Smooth muscle cell of the brain vasculature (primary cell): ENCODE results near the gene USP53.
"Not testable (repeated sequence)": the region's sequence is repeated elsewhere in the genome, so short reads cannot be mapped to it uniquely, and the experiment has no call there.

ENCODE experiments used
- DNase-seq: peaks from one replicate; pipeline ENCODE4 v3.0.0-alpha.2; 2012; ENCODE audit warnings: low read depth, low spot score

USP53 gene

DNA sequence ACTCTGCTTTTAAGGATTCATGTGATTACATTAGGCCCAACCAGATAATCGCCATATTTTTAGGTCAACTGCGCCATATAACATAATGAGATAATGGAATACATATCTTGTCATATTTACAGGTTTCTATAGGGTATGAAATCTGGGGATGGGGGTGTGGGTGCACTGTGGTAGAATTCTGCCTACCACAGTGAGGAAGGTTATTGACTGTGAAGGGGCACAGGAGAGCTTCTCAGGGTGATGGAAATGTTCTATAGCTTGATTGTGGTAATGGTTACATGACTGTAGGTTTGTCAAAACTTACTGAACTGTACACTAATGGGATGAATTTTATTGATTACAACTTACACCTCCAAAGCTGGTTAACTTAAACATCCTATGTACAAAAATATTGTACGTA, 15.9 kb downstream of the USP53 start:
- no peak for DNase-seq

- DNase-seq: no peak
These were observed 17.6 kb downstream of the USP53 start for GRCh38 chr4:119229908-119230687.

- DNase-seq: no peak
These were observed 19.0 kb downstream of the USP53 start for GRCh38 chr4:119231491-119231890.

DNA sequence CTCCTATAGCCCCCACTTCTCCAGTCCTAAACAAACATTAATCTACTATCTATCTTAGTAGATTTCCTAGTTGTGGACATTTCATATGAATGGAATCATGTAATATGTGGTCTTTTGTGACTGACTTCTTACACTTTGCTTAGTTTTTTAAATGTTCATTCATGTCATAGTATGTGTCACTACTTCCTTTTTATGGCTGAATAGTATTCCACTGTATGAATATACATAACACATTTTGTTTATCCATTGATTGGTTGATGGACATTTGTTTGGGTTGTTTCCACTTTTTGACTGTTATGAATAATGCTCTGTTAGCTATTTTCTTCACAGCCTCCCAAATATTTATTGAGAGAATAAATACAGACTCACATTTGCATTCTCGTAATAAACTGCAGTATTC, 19.8 kb downstream of the USP53 start:
- DNase-seq: no peak

- DNase-seq: no peak
These were observed 20.7 kb downstream of the USP53 start for GRCh38 chr4:119233191-119233590.

- DNase-seq: no peak
These were observed 21.2 kb downstream of the USP53 start for GRCh38 chr4:119233750-119234149.

DNA sequence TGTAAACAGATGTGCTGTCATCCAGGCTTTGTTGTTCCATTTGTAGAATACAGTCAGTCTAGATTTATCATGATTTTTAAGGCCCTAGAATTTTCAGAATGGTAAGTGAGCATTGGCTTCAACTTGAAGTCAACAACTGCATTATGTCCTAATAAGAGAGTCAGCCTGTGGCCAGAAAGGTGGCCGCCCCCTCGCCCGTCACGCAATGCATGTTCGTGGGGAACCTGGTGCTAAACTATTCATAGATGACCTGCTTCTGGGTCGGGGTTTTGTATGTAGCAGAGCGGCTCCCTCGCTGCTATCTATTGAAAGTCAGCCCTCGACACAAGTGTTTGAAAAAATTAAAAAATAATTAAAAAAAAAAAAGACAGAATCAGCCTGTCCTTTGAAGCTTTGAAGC, 24.7 kb downstream of the USP53 start:
- no peak for DNase-seq

- DNase-seq: no peak
These were observed 25.1 kb downstream of the USP53 start for GRCh38 chr4:119237642-119238041.

- no peak for DNase-seq
These were observed 25.7 kb downstream of the USP53 start for GRCh38 chr4:119238068-119238722.

DNA sequence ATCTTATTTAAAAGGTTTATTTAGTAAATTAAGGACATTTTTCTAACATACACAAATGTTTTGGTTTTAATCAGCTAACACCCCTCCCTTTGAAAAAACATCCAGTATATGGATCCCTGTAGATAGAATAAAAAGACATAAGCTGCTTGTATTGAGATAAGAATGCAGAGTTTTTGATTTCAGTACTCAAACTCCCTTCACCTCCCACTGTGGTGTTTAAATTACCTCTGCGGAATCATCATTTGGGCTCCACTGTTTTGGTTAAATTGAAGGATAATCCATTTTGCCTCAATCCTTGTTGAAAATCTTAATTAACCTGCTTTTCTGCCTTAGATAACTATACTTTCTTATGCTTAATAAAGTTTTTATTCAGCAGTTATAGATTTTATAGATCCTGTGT, 27.6 kb downstream of the USP53 start:
- no peak for DNase-seq

GRCh38 chr4:119240568-119240967, 28.1 kb downstream of the USP53 start:
- no peak for DNase-seq

DNA sequence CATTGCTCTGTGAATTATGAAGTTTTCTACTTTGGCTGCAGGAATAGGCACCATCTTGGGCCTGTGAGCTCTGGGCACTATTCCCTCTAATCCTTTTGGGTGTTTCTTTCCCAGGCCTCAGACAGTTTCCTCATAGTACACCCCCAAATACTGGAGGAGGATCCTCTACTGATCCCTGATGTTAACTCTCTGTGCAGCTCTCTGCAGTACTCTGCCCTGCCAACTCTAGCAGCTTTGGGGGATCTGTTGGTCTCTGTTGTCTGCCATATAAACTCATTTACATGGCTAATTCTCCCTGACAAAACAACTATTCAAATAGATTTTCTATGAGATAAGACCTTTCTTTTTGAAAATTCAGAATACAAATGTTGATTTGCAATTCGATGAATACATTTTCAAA, 29.9 kb downstream of the USP53 start:
- no peak for DNase-seq

DNA sequence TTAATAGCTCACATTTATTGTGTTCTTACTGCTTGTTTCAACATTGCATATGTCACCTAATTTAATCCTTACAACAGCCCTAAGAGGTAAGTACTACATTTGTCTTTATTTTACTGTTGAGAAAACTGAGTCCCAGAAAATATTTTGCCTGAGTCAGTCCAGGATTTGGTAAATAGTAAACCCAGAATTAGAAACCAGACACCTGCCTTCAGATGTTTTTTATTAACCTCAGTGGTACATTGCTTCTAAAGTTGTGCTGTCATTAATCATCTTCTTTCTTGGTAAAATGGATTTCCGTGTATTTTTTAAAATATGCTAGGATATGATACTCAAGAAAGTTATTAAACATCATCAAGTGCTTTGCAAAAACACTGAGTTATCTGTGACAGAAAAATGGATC, 31.4 kb downstream of the USP53 start:
- no peak for DNase-seq

DNA sequence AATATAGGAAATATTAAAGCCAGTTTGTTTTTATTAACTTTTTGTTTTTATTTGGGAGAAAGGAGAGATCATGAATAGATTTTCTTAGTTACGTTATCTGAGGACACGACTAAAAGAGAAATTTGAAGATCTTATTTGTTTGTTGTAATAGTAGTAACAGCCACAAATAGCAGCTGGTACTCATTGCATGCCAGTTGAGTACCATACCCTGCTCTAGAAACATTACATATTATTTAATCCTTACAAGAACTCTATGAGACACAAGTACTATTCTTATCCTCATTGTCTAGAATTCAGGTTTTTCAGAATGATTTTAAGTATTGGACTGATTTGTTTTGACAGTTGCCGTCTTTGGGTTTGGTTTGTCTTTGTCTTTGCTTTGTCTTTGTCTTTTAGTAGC, 31.8 kb downstream of the USP53 start:
- no peak for DNase-seq

DNA sequence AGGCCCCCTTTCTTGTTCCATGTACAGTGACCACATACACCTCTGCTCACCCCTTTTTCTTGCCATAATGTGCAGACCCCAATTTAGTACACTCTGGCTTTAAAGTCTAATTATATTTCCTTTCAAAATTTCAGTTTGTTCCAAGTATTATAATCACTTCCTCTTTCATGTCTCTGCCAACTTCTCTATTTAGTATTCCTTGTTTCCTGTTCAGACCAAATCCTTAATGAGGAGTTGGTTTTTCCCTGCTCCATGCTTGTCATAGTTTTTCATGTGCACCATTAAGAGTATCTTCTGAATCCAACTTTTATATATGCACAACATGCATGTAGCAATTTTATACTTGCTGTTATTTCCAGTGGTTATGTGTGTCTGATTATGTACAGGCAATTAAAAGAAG, 32.3 kb downstream of the USP53 start:
- DNase-seq: no peak

DNA sequence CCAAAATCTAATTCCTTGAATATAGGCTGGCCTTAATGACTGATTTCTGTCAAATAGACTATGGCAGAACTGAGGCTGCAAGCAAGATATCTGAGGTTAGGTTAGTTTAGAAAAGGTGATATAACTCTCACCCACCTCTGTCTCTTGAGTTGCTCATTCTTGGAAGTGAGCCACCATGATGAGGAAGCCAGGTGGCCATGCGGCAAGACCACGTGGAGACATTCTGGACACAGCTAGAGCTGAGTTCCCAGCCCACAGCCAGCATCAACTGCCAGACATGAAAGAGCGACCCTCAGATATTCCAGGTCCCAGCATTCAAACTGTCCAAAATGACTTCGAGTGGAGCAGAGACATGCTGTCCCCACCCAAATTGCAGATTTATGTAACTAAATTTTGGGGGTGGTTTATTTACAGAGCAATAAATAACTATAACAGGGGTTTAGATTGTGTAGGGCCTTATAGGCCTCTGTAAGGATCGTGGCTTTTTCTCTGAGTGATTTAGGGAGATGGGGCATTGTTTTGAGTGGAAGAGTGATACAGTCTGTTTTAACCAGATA, 33.7 kb downstream of the USP53 start:
- no peak for DNase-seq

DNA sequence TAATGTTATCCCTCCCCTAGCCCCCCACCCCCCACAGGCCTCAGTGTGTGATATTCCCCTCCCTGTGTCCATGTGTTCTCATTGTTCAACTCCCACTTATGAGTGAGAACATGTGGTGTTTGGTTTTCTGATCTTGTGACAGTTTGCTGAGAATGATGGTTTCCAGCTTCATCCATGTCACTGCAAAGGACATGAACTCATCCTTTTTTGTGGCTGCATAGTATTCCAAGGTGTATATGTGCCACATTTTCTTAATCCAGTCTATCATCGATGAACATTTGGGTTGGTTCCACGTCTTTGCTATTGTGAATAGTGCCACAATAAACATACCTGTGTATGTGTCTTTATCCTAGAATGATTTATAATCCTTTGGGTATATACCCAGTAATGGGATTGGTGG, 38.5 kb downstream of the USP53 start:
- not testable (repeated sequence) for DNase-seq

GRCh38 chr4:119255223-119255622, 42.7 kb downstream of the USP53 start:
- not testable (repeated sequence) for DNase-seq

DNA sequence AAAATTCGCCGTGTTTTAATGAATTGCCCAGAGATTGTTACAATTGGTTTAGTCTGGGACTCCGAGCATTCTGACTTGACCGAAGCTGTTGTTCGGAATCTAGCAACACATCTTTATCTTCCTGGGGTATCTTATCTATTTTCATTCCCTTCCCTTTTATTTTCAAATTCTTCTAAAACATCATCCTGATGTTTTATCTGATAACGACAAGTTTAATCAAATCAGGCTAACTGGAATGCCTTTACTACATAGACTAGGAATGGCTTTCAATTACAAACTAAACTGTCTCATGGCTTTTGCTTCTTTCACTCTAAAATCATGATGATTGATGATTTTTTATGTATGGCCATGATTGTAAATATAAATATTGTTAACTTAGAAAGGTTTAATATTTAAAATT, 48.0 kb downstream of the USP53 start:
- DNase-seq: no peak

GRCh38 chr4:119261986-119262385, 49.5 kb downstream of the USP53 start:
- DNase-seq: no peak

DNA sequence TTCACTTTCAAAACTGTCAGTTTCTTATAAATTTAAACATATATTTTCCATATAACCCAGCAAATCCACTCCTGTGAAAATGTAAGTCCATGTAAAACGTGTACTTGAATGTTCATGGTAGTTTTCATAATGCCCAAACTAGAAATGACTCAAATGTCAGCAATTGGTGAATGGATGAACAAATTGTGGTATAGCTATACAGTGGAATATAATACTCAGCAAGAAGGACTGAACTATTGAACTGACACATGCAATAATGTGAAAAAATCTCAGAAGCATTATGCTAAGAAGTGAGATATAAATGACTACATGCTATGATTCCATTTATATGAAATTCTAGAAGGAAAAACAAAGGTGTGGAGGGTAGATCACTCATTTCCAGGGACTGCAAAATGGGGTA, 52.2 kb downstream of the USP53 start:
- DNase-seq: no peak

GRCh38 chr4:119266153-119266552, 53.6 kb downstream of the USP53 start:
- no peak for DNase-seq

GRCh38 chr4:119268466-119268865, 56.0 kb downstream of the USP53 start:
- DNase-seq: no peak
